ENCODE measurements around the gene DCC. TPM values are rescaled to one million over a fixed set of nuclear protein-coding genes. Genes with fewer than 3 reads are reported as not detected.

The DCC gene
- total and polyA plus RNA-seq, 2 experiments from 2014 or later: not detected

GRCh38 chr18:52402814-52403213 lies 62.8 kb downstream of the DCC start:
- Histone ChIP-seq H3K79me2 (ENCODE audit: insufficient read depth) (no peaks in the 10 kb centered on the region), H3K4me2 (ENCODE audit: unreplicated experiment) (no peak overlapping the region), H3K36me3 (ENCODE audit: low read depth) (no peaks in the 10 kb centered on the region), H3K9me2 (ENCODE audit: insufficient read depth) (no peaks in the 10 kb centered on the region), H3F3A (ENCODE audit: insufficient read depth) (no peaks in the 10 kb centered on the region), H3K4me1 (ENCODE audit: insufficient read depth) (no peaks in the 10 kb centered on the region), H3K27me3 (replicated peaks; ENCODE audit: insufficient read depth) (no peaks in the 10 kb centered on the region), H3K9ac (no peak overlapping the region), H3K9me3 (ENCODE audit: low read depth) (no peaks in the 10 kb centered on the region), H2AFZ (no peak overlapping the region), H3K27ac (no peak overlapping the region), H3K4me3 (no peak overlapping the region), H4K20me1 (ENCODE audit: insufficient read depth) (no peaks in the 10 kb centered on the region)
- WGBS, 2 experiments (ENCODE audit: low coverage in 1 of 2, low lambda C conversion rate in 2 of 2, missing lambda C conversion rate in 2 of 2): 38 to 40% methylated on average over 3 of the region's 3 CpGs
- no peak for DNase-seq
- TF ChIP-seq EZH2phosphoT487 (IDR thresholded peaks at IDR 0.05; ENCODE audit: insufficient read depth, low read depth) (no peak), EZH2 (IDR thresholded peaks at IDR 0.05; ENCODE audit: insufficient read depth, poor library complexity, severe bottlenecking) (no peak)
- in situ Hi-C loops (cut with MboI): no loop called here

GRCh38 chr18:52403291-52404021 lies 63.5 kb downstream of the DCC start:
- Histone ChIP-seq H2AFZ (no peak overlapping the region), H3K9me3 (ENCODE audit: low read depth) (no peaks in the 10 kb centered on the region), H3K9ac (no peak overlapping the region), H3K4me3 (no peak overlapping the region), H3K27ac (no peak overlapping the region), H3K4me1 (ENCODE audit: insufficient read depth) (no peaks in the 10 kb centered on the region), H3K36me3 (ENCODE audit: low read depth) (no peaks in the 10 kb centered on the region), H3K27me3 (replicated peaks; ENCODE audit: insufficient read depth) (no peaks in the 10 kb centered on the region), H3F3A (ENCODE audit: insufficient read depth) (no peaks in the 10 kb centered on the region), H3K9me2 (ENCODE audit: insufficient read depth) (no peaks in the 10 kb centered on the region), H3K4me2 (ENCODE audit: unreplicated experiment) (no peak overlapping the region), H4K20me1 (ENCODE audit: insufficient read depth) (no peaks in the 10 kb centered on the region), H3K79me2 (ENCODE audit: insufficient read depth) (no peaks in the 10 kb centered on the region)
- no peak for TF ChIP-seq EZH2phosphoT487 (IDR thresholded peaks at IDR 0.05; ENCODE audit: insufficient read depth, low read depth)
- no peak for TF ChIP-seq EZH2 (IDR thresholded peaks at IDR 0.05; ENCODE audit: insufficient read depth, poor library complexity, severe bottlenecking)
- DNase-seq: no peak
- in situ Hi-C loops (cut with MboI): no loop called here

- H3K79me2 ChIP-seq (ENCODE audit: insufficient read depth): no peaks in the 10 kb centered on the region
- TF ChIP-seq EZH2phosphoT487 (IDR thresholded peaks at IDR 0.05; ENCODE audit: insufficient read depth, low read depth): no peak
- TF ChIP-seq EZH2 (IDR thresholded peaks at IDR 0.05; ENCODE audit: insufficient read depth, poor library complexity, severe bottlenecking): no peak
- H3K9me2 ChIP-seq (ENCODE audit: insufficient read depth): no peaks in the 10 kb centered on the region
- H3K27me3 ChIP-seq (replicated peaks; ENCODE audit: insufficient read depth): no peaks in the 10 kb centered on the region
- H2AFZ ChIP-seq: no peak overlapping the region
- H4K20me1 ChIP-seq (ENCODE audit: insufficient read depth): no peaks in the 10 kb centered on the region
- H3K4me2 ChIP-seq (ENCODE audit: unreplicated experiment): no peak overlapping the region
- H3K4me3 ChIP-seq: no peak overlapping the region
- no peak overlapping the region for H3K9ac ChIP-seq
- in situ Hi-C loops (cut with MboI): no loop called here
- H3K4me1 ChIP-seq (ENCODE audit: insufficient read depth): no peaks in the 10 kb centered on the region
- H3K36me3 ChIP-seq (ENCODE audit: low read depth): no peaks in the 10 kb centered on the region
- 21 to 37% methylated on average over 2 of the region's 2 CpGs for WGBS, 2 experiments (ENCODE audit: low coverage in 1 of 2, low lambda C conversion rate in 2 of 2, missing lambda C conversion rate in 2 of 2)
- H3K9me3 ChIP-seq (ENCODE audit: low read depth): no peaks in the 10 kb centered on the region
- no peak for DNase-seq
- no peak overlapping the region for H3K27ac ChIP-seq
- H3F3A ChIP-seq (ENCODE audit: insufficient read depth): no peaks in the 10 kb centered on the region
Measured at GRCh38 chr18:52408800-52409302, 68.9 kb downstream of the DCC start.

GRCh38 chr18:52409727-52410126 lies 69.7 kb downstream of the DCC start:
- Histone ChIP-seq H3K79me2 (ENCODE audit: insufficient read depth) (no peaks in the 10 kb centered on the region), H3K27ac (no peak overlapping the region), H2AFZ (no peak overlapping the region), H3K4me1 (ENCODE audit: insufficient read depth) (no peaks in the 10 kb centered on the region), H3K9me3 (ENCODE audit: low read depth) (no peaks in the 10 kb centered on the region), H4K20me1 (ENCODE audit: insufficient read depth) (no peaks in the 10 kb centered on the region), H3F3A (ENCODE audit: insufficient read depth) (no peaks in the 10 kb centered on the region), H3K36me3 (ENCODE audit: low read depth) (no peaks in the 10 kb centered on the region), H3K9ac (no peak overlapping the region), H3K4me2 (ENCODE audit: unreplicated experiment) (no peak overlapping the region), H3K9me2 (ENCODE audit: insufficient read depth) (no peaks in the 10 kb centered on the region), H3K4me3 (no peak overlapping the region), H3K27me3 (replicated peaks; ENCODE audit: insufficient read depth) (no peaks in the 10 kb centered on the region)
- in situ Hi-C loops (cut with MboI): no loop called here
- WGBS, 2 experiments (ENCODE audit: low coverage in 1 of 2, low lambda C conversion rate in 2 of 2, missing lambda C conversion rate in 2 of 2): 0% methylated on average over 1 of the region's 1 CpG
- no peak for DNase-seq
- TF ChIP-seq EZH2phosphoT487 (IDR thresholded peaks at IDR 0.05; ENCODE audit: insufficient read depth, low read depth) (no peak), EZH2 (IDR thresholded peaks at IDR 0.05; ENCODE audit: insufficient read depth, poor library complexity, severe bottlenecking) (no peak)
